GM19099 (cell line): ENCODE data around the gene EMX2.

Experiments used
- POLR2A ChIP-seq: IDR thresholded peaks from 3 replicates; pipeline ENCODE4 v1.6.1; 2011; ENCODE audit warnings: low read depth; ENCODE audit not compliant: insufficient read length; ENCODE audit errors: extremely low read depth

Gene EMX2

DNA sequence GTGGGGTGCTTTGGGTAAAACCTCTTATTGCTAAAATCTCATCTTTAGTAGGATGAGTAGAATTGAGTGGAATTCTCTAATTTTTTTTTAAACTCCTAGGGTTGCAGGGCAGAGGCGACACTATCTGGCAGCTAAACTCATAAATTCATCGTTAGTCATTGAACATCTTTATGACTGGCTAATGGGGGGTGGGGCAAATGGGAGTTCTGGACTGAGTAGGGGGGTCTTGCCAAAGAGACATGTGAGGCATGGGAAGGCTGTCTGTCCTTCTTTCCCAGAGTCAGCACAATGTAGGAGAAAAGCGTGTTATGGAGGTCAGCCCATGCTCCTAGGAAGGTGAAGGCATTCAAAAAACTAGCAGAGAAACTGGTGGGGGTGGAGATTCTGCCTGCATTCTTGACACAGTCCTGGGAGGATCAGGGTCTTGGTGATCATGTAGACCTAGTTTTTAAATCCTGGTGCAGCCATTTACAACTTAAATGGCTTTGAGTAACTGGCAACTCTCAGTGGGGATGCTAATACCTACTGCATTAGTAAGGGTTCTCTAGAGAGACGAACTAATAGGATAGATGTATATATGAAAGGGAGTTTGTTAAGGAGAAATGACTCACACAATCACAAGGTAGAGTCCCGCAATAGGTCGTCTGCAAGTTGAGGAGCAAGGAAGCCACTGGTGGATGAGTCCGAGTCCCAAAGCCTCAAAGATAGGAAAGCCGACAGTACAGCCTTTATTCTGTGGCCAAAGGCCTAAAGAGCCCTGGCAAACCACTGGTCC lies 47.7 kb downstream of the EMX2 start:
- TF ChIP-seq POLR2A = no peak

DNA sequence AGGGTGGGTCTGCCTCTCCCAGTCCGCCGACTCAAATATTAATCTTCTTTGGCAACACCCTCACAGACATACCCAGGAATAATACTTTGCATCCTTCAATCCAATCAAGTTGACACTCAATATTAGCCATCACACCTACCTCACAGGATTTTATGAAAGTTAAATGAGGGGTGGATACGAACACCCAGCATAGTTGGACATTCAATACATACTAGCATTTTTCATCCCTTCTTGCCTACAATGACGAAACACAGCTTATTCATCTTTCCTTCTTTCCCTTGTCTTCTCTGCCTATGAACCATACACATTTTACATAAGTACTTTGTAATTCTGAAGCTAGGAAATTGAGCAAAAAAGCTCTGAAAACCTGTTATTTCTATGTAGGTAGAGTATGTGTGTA lies 48.5 kb downstream of the EMX2 start:
- TF ChIP-seq POLR2A = no peak

DNA sequence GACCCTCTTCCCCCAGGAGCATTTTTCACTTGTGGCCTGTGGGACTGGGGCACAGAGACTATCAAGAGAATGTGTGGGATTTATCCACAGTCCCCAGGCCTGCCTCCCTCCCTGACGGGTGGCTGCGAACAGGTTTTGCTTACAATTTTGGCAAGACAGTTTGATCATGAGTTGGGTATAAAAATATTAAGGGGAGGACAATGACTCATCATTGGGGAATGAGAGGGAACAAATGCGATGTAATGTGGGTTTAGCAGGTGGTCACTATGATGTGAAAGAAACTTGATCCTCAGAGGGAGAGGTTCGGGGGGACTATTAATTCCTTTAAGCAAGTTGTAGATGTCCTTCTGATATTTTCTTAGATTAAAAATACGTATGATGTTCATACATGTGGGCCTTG lies 52.2 kb downstream of the EMX2 start:
- TF ChIP-seq POLR2A = no peak

DNA sequence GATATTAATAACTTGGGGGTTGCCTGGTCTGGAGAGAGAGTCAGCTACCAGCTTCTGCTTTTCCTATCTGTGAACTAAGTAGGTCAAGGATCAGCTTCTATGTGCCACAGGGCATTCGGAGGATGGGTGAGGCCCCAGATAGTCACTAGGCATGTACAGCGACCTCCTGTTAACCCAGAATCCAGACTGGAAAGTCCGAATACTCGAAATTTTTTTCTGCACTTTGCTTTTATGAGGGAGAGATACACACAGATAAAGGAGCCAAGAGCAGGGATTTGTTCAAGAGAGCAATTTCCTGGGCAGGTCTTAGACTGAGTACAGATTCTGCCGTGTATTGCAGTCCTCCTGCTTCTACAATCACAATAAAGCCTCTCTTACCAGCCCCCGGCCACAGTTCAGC lies 54.2 kb downstream of the EMX2 start:
- TF ChIP-seq POLR2A = no peak

DNA sequence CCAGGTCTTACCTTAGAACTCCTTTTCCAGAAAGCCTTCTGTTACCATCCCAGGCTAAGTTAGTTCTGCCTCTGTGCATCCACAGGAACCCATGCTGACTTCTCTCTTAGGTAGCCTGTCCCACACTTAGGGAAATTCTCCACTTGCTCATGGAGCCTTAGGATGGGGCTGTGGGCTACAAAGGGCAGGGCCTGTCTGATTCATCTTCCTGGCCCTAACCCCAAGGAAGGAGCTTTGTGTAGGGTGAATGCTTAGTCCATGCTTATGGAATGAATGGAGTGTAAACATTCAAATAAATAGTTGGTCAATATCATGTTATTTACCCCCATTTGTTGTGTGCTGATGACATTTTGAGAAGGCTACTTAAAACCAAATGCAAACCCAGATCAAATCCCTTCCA lies 54.7 kb downstream of the EMX2 start:
- no peak for TF ChIP-seq POLR2A
